Thyroid gland (tissue), 4 donors: Measurements from ENCODE around the gene TRPM6.

Source experiments
- POLR2A ChIP-seq, 2 donors: fragments of 450-650 bp; IDR thresholded peaks; one replicate each; pipeline ENCODE4 v1.6.1; 2017; ENCODE audit warnings: antibody characterized with exemption in 2 of 2, mild to moderate bottlenecking in 2 of 2, moderate library complexity in 1 of 2
- TF ChIP-seq, protein P1 (sequence below), 6 experiments: fragments of 200-600 bp in 3 of 6; fragments of 450-650 bp in 3 of 6; sonication (generic) in 3 of 6; IDR thresholded peaks; one replicate each; pipeline ENCODE4 v1.5.1; 2016 to 2019; ENCODE audit warnings: antibody characterized with exemption in 6 of 6, mild to moderate bottlenecking in 2 of 6, inconsistent platforms in 1 of 6, moderate library complexity in 1 of 6

DNA sequence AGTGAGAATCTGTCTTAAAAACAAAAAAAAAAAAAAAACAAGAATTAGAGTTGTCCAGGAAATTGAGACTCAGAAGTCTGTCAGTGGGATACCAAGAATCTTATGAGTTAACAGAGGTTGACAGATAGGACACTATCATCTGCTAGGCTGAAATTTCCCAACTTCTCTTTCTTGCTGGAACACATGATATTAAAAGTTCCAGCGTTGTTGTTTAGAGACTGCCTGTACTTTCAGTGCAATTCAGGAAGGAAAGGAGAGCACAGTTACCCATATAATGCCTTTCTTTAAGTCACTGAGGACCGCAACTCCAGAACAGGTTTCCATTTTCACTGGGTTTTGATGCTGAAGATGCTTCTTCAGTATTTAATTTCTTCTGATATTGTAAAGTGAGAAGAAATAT is 13.5 kb downstream of the TRPM6 start:
- TF ChIP-seq, protein P1, sequence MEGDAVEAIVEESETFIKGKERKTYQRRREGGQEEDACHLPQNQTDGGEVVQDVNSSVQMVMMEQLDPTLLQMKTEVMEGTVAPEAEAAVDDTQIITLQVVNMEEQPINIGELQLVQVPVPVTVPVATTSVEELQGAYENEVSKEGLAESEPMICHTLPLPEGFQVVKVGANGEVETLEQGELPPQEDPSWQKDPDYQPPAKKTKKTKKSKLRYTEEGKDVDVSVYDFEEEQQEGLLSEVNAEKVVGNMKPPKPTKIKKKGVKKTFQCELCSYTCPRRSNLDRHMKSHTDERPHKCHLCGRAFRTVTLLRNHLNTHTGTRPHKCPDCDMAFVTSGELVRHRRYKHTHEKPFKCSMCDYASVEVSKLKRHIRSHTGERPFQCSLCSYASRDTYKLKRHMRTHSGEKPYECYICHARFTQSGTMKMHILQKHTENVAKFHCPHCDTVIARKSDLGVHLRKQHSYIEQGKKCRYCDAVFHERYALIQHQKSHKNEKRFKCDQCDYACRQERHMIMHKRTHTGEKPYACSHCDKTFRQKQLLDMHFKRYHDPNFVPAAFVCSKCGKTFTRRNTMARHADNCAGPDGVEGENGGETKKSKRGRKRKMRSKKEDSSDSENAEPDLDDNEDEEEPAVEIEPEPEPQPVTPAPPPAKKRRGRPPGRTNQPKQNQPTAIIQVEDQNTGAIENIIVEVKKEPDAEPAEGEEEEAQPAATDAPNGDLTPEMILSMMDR (IDR thresholded peaks at IDR 0.05): no peak
- TF ChIP-seq POLR2A (IDR thresholded peaks at IDR 0.05): no peak
